Thoracic aorta (tissue), 2 donors: ENCODE results near the gene SPEG. TPM values are rescaled to one million over a fixed set of nuclear protein-coding genes. Genes with fewer than 3 reads are reported as not detected.

ENCODE experiments used
- ATAC-seq: fragments of 150-250 bp; one replicate; pipeline ENCODE4 v1.8.0; 2017; ENCODE audit warnings: low read depth; ENCODE audit not compliant: insufficient number of reproducible peaks, low FRiP score
- DNase-seq: peaks from one replicate; pipeline ENCODE4 v3.0.0-alpha.2; 2020; ENCODE audit warnings: low spot score
- H3K27ac ChIP-seq, 2 donors: fragments of 200-600 bp; sonication (generic); 1 replicate in 1 of 2; 2 replicates in 1 of 2; pipeline ENCODE4 v1.5.1; 2016; ENCODE audit warnings: mild to moderate bottlenecking in 2 of 2, moderate library complexity in 2 of 2
- H3K27me3 ChIP-seq: fragments of 200-600 bp; sonication (generic); replicated peaks from 2 replicates; pipeline ENCODE4 v1.6.0; 2016; ENCODE audit warnings: mild to moderate bottlenecking; ENCODE audit not compliant: insufficient read depth
- H3K36me3 ChIP-seq: fragments of 200-600 bp; sonication (generic); one replicate; pipeline ENCODE4 v1.5.1; 2016
- H3K4me1 ChIP-seq, 2 donors: fragments of 200-600 bp; sonication (generic); 1 replicate in 1 of 2; 2 replicates in 1 of 2; pipeline versions ENCODE4 v1.5.1 to v1.6.0; 2016; ENCODE audit warnings: low read depth in 2 of 2, mild to moderate bottlenecking in 1 of 2; ENCODE audit not compliant: control insufficient read depth in 1 of 2
- H3K4me3 ChIP-seq: fragments of 200-600 bp; sonication (generic); 2 replicates; pipeline ENCODE4 v1.5.1; 2016; ENCODE audit warnings: mild to moderate bottlenecking
- H3K9me3 ChIP-seq: fragments of 200-600 bp; sonication (generic); 2 replicates; pipeline ENCODE4 v1.5.1; 2016
- total RNA-seq, 2 donors: library from RNA; depleted of rRNA; stranded (reverse); fragments of >200 nt; gene quantifications; one replicate each; pipeline versions ENCODE4 v1.1.0 to v1.2.3, GENCODE V29; 2016
- TF ChIP-seq, protein P1 (sequence below): fragments of 200-600 bp; sonication (generic); IDR thresholded peaks from one replicate; pipeline ENCODE4 v1.5.1; 2019; ENCODE audit warnings: antibody characterized with exemption

The SPEG gene
- total RNA-seq, 2 donors from 2014 or later = 426 to 455 TPM

DNA sequence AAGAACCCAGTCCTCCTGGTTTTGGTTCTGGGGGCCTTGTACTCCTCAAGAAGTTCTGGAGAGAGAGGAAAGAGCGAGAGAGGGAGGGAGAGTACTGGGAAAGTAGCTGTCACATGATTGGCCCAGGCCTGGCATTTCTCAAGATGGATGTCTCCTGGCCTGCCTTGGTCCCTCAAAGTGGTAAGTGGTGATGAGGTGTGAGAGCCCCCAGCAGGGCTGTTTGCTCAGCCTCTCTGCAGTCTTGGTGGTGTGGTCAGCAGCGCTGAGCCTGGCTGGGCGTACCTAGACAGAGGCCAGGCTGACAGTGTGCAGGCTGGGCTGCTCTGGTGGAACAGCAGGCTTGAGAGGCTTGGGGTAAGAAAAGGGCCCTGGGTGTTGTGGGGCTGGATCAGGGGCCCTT lies 2.5 kb downstream of the SPEG start:
- no peak for ATAC-seq
- peak overlapping the region; percentile 77 to 80 for H3K27ac ChIP-seq
- H3K27me3 ChIP-seq = no peaks in the 10 kb centered on the region
- TF ChIP-seq, protein P1, sequence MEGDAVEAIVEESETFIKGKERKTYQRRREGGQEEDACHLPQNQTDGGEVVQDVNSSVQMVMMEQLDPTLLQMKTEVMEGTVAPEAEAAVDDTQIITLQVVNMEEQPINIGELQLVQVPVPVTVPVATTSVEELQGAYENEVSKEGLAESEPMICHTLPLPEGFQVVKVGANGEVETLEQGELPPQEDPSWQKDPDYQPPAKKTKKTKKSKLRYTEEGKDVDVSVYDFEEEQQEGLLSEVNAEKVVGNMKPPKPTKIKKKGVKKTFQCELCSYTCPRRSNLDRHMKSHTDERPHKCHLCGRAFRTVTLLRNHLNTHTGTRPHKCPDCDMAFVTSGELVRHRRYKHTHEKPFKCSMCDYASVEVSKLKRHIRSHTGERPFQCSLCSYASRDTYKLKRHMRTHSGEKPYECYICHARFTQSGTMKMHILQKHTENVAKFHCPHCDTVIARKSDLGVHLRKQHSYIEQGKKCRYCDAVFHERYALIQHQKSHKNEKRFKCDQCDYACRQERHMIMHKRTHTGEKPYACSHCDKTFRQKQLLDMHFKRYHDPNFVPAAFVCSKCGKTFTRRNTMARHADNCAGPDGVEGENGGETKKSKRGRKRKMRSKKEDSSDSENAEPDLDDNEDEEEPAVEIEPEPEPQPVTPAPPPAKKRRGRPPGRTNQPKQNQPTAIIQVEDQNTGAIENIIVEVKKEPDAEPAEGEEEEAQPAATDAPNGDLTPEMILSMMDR = no peak
- H3K4me3 ChIP-seq = no peak overlapping the region
- H3K9me3 ChIP-seq = no peaks in the 10 kb centered on the region
- peaks cover 22 to 75% of the 10 kb centered on the region in 2 donors for H3K4me1 ChIP-seq
- DNase-seq = no peak
- H3K36me3 ChIP-seq = no peaks in the 10 kb centered on the region

DNA sequence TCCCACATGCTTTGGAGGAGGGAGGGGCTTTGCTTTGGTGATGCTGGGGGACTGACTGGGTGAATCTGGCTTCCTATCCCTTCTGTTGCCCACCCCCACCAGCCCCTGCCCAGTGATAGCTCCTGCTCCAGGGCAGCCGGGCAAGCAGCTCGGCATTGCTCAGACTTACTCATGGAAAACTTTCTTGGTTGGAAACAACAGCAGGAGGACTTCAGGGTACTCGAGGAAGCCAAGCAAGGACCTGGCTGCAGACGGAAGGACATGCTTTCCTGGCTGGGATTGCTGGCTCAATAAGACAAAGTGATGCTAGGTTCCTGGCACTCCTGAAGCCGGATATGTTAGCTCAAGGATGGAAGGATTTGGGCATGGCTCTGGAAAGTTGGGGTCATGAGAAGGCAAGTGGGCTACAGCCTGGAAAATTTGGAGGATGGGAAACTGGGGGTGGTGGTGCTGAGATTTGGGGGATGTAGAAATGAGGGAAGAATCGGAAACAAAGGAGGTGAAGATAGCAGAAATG lies 3.1 kb downstream of the SPEG start:
- peaks cover 22 to 76% of the 10 kb centered on the region in 2 donors for H3K4me1 ChIP-seq
- TF ChIP-seq, protein P1 = no peak
- DNase-seq (no peak), ATAC-seq (no peak)
- peak overlapping the region; percentile 77 to 80 for H3K27ac ChIP-seq
- no peaks in the 10 kb centered on the region for H3K27me3 ChIP-seq
- H3K36me3 ChIP-seq = no peaks in the 10 kb centered on the region
- no peak overlapping the region for H3K4me3 ChIP-seq
- H3K9me3 ChIP-seq = no peaks in the 10 kb centered on the region

DNA sequence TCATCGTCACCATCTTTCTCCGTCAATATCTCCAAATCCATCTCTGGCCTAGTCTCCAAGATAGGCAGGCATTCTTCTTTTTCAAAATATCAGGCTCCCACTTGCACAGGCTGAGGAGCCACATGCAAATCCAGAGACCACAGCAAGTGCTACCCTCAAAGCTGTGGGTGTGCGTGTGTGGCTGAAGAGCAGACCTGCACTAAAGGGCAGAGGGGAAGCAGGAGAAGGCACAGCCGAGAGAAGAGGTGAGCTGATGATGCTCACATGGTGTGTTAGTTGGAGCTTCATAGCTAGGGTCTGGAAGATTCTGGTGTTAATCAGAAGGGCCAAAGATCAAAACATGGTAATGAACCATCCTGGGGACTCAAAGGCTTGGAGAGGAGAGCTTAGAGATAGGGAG lies 3.8 kb downstream of the SPEG start:
- no peak for DNase-seq
- no peak for ATAC-seq
- Histone ChIP-seq H3K4me3 (no peak overlapping the region), H3K9me3 (no peaks in the 10 kb centered on the region), H3K36me3 (peaks cover 3% of the 10 kb centered on the region), H3K27me3 (no peaks in the 10 kb centered on the region), H3K4me1 (peaks cover 25 to 83% of the 10 kb centered on the region in 2 donors), H3K27ac (peak overlapping the region; percentile 77 to 80)
- TF ChIP-seq, protein P1 = no peak

- DNase-seq (no peak), ATAC-seq (no peak)
- Histone ChIP-seq H3K4me1 (peaks cover 28 to 85% of the 10 kb centered on the region in 2 donors), H3K4me3 (no peak overlapping the region), H3K36me3 (peaks cover 3% of the 10 kb centered on the region), H3K27ac (peak overlapping the region; percentile 40 to 77), H3K9me3 (no peaks in the 10 kb centered on the region), H3K27me3 (no peaks in the 10 kb centered on the region)
- TF ChIP-seq, protein P1 = no peak
Measured at GRCh38 chr2:219439506-219439905, 4.9 kb downstream of the SPEG start.

- Histone ChIP-seq H3K27me3 (no peaks in the 10 kb centered on the region), H3K36me3 (peaks cover 3% of the 10 kb centered on the region), H3K4me1 (peaks cover 19 to 85% of the 10 kb centered on the region in 2 donors), H3K27ac (peak overlapping the region; percentile 99), H3K4me3 (peak overlapping the region; percentile 79), H3K9me3 (no peaks in the 10 kb centered on the region)
- TF ChIP-seq, protein P1 = no peak
- DNase-seq = no peak
- peak; percentile 18 for ATAC-seq
Measured at GRCh38 chr2:219440388-219441256, 6.0 kb downstream of the SPEG start.
